ENCODE results near the gene CCDC134.
A peak's percentile ranks its signal among the peaks of the same experiment; 100 is the strongest.

The CCDC134 gene

DNA sequence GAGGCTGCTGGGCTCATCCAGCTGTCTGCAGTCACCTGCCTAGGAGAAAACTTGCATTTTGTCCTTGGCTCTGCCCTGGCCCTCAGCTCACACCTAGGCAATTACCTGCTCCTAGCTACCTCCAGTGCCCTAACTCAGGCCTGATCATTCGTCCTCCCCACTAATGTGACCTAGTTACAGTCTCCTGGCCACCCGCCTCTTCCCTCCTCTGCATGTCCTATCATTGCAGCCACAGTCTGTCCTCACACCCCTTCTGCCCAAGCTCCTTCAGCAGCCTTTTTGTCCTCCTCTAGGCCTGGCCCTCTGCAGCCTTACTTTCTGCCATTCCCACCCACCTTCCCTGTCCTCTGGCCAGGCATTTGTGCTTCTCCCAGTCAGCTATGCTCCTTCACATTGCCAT is 17.7 kb upstream of the CCDC134 start:
- peaks cover 0 to 5% of the 10 kb centered on the region in 2 donors for H3K4me1 ChIP-seq (ENCODE audit: control insufficient read depth in 1 of 2, insufficient read depth in 2 of 2, low read length in 2 of 2)
- H3K9ac ChIP-seq (ENCODE audit: low read depth in 1 of 2, low read length in 2 of 2) = peak overlapping the region; percentile 55 to 58
- H3K36me3 ChIP-seq (ENCODE audit: control insufficient read depth in 1 of 2, insufficient read depth in 2 of 2, low read length in 2 of 2) = no peaks in the 10 kb centered on the region
- H3K27ac ChIP-seq (ENCODE audit: low read depth, low read length) = no peak overlapping the region
- H3K27me3 ChIP-seq (ENCODE audit: control insufficient read depth in 1 of 2, insufficient read depth in 2 of 2, low read length in 2 of 2) = no peaks in the 10 kb centered on the region
- H3K9me3 ChIP-seq (ENCODE audit: control insufficient read depth in 1 of 2, low read length in 2 of 2) = no peaks in the 10 kb centered on the region
- peak overlapping the region in 1 of 2 donors; percentile 59 for H3K4me3 ChIP-seq (ENCODE audit: low read depth in 1 of 2, low read length in 2 of 2)

DNA sequence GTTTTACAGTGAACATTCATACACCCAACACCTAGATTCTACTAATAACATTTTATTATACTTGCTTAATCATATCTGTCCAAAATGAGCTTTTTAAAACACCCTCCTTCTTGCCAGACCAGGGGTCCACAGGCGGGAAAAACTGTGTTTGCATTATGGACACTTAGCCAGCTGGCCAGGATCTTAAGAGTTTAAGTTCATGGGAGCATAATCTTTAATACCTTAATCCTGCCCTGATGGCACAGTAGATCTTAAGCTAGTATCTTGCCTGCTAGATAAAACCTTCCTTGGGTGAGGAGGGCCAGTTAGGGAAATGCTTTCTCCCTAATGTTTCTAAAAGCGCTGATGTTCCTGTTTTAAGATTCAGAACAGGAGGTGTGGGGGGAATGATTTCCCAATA is 13.1 kb upstream of the CCDC134 start:
- no peak overlapping the region for H3K9ac ChIP-seq (ENCODE audit: low read depth in 1 of 2, low read length in 2 of 2)
- H3K36me3 ChIP-seq (ENCODE audit: control insufficient read depth in 1 of 2, insufficient read depth in 2 of 2, low read length in 2 of 2) = no peaks in the 10 kb centered on the region
- no peaks in the 10 kb centered on the region for H3K4me1 ChIP-seq (ENCODE audit: control insufficient read depth in 1 of 2, insufficient read depth in 2 of 2, low read length in 2 of 2)
- H3K4me3 ChIP-seq (ENCODE audit: low read depth in 1 of 2, low read length in 2 of 2) = no peak overlapping the region
- no peak overlapping the region for H3K27ac ChIP-seq (ENCODE audit: low read depth, low read length)
- H3K27me3 ChIP-seq (ENCODE audit: control insufficient read depth in 1 of 2, insufficient read depth in 2 of 2, low read length in 2 of 2) = no peaks in the 10 kb centered on the region
- no peaks in the 10 kb centered on the region for H3K9me3 ChIP-seq (ENCODE audit: control insufficient read depth in 1 of 2, low read length in 2 of 2)

DNA sequence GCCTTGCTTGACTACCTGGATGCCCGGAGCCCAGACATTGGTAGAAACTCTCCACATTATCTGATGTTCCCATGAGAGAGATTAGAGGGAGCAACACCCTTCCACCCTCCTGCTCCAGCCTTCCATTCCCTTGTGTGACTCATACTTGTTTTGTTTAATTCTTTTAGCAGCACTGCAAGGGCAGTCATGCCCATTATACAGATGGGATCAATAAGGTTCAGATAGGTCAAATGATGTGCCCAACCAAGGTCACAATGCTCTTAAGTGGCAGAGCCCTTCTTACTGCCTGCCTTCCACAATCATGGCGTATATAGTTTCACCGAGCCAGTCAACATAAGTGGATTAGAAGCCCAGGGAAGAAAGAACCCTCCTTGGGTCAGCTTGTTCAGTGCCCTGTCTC is 6.6 kb upstream of the CCDC134 start:
- no peaks in the 10 kb centered on the region for H3K4me1 ChIP-seq (ENCODE audit: control insufficient read depth in 1 of 2, insufficient read depth in 2 of 2, low read length in 2 of 2)
- H3K27ac ChIP-seq (ENCODE audit: low read depth, low read length) = no peak overlapping the region
- no peak overlapping the region for H3K4me3 ChIP-seq (ENCODE audit: low read depth in 1 of 2, low read length in 2 of 2)
- no peaks in the 10 kb centered on the region for H3K9me3 ChIP-seq (ENCODE audit: control insufficient read depth in 1 of 2, low read length in 2 of 2)
- peaks cover 0 to 4% of the 10 kb centered on the region in 2 donors for H3K36me3 ChIP-seq (ENCODE audit: control insufficient read depth in 1 of 2, insufficient read depth in 2 of 2, low read length in 2 of 2)
- H3K9ac ChIP-seq (ENCODE audit: low read depth in 1 of 2, low read length in 2 of 2) = no peak overlapping the region
- H3K27me3 ChIP-seq (ENCODE audit: control insufficient read depth in 1 of 2, insufficient read depth in 2 of 2, low read length in 2 of 2) = no peaks in the 10 kb centered on the region

DNA sequence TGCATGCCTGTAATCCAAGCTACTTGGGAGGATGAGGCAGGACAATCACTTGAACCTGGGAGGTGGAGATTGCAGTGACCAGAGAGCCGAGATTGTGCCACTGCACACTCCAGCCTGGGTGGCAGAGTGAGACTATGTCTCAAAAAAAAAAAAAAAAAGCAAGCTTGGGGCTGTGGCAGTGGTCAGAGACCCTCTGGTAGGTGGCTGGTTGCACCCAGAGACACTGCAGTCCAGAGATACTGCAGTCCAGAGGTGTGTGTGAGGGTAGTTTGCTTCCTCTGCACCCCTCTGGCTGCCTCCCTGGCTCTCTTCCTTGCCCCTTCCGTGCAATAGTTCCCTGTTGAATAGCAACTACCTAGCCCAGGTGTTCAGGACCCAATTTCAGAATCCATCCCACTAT is 1.7 kb upstream of the CCDC134 start:
- H3K27ac ChIP-seq (ENCODE audit: low read depth, low read length) = no peak overlapping the region
- H3K9ac ChIP-seq (ENCODE audit: low read depth in 1 of 2, low read length in 2 of 2) = peak overlapping the region in 1 of 2 donors; percentile 94
- no peak overlapping the region for H3K4me3 ChIP-seq (ENCODE audit: low read depth in 1 of 2, low read length in 2 of 2)

DNA sequence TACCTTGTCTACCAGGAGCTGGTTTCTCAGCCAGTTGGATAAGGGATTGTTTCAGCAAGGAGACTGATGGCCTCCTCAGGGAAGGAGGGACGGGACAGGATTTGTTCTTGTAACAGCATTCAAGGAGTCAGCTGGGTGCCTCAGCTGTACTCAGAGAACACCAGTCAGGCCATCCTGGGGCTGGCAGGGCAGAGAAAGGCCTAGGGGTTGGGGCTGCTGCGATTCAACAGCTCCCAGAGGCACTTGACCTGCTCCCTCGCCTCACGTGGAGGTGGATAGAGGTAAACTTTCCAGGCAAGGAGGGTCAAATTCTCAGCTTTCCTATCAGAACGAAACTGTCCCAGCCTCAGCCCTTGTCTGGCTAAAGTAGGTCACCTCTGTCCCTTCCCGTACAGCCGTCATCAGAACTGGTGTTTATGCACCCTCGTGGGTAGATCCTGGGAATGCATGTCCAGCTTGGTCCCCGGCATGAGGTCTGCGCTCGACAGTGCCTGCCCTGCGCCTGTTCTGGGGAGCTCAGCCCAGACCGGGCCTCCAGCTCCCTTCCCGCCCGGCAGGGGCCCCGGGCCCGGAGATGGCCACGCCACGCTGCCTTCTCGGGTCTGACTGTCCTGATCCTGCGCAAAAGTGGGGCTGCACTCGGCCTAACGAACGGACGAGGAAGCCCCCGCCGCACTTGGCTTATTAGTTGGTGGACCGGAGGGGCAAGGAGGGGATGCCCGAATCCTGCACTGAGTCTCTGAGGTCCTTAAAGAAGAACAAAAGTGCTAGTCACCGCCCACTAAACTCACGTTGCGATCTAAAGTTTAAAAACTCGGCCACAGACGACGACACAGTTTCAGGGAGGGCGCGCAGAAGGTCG is 762 bp upstream of the CCDC134 start:
- Histone ChIP-seq H3K27me3 (ENCODE audit: control insufficient read depth in 1 of 2, insufficient read depth in 2 of 2, low read length in 2 of 2) (no peaks in the 10 kb centered on the region), H3K9me3 (ENCODE audit: control insufficient read depth in 1 of 2, low read length in 2 of 2) (no peaks in the 10 kb centered on the region), H3K4me3 (ENCODE audit: low read depth in 1 of 2, low read length in 2 of 2) (peak overlapping the region; percentile 78 to 91), H3K36me3 (ENCODE audit: control insufficient read depth in 1 of 2, insufficient read depth in 2 of 2, low read length in 2 of 2) (no peaks in the 10 kb centered on the region), H3K4me1 (ENCODE audit: control insufficient read depth in 1 of 2, insufficient read depth in 2 of 2, low read length in 2 of 2) (peaks cover 21 to 23% of the 10 kb centered on the region in 2 donors), H3K9ac (ENCODE audit: low read depth in 1 of 2, low read length in 2 of 2) (peak overlapping the region; percentile 93 to 94), H3K27ac (ENCODE audit: low read depth, low read length) (peak overlapping the region; percentile 80)

More for the DNA sequence above, 1.7 kb upstream of the CCDC134 start:
- no peaks in the 10 kb centered on the region for H3K9me3 ChIP-seq (ENCODE audit: control insufficient read depth in 1 of 2, low read length in 2 of 2)
- H3K36me3 ChIP-seq (ENCODE audit: control insufficient read depth in 1 of 2, insufficient read depth in 2 of 2, low read length in 2 of 2) = peaks cover 0 to 4% of the 10 kb centered on the region in 2 donors
- H3K4me1 ChIP-seq (ENCODE audit: control insufficient read depth in 1 of 2, insufficient read depth in 2 of 2, low read length in 2 of 2) = peaks cover 21 to 23% of the 10 kb centered on the region in 2 donors
- H3K27me3 ChIP-seq (ENCODE audit: control insufficient read depth in 1 of 2, insufficient read depth in 2 of 2, low read length in 2 of 2) = no peaks in the 10 kb centered on the region

DNA sequence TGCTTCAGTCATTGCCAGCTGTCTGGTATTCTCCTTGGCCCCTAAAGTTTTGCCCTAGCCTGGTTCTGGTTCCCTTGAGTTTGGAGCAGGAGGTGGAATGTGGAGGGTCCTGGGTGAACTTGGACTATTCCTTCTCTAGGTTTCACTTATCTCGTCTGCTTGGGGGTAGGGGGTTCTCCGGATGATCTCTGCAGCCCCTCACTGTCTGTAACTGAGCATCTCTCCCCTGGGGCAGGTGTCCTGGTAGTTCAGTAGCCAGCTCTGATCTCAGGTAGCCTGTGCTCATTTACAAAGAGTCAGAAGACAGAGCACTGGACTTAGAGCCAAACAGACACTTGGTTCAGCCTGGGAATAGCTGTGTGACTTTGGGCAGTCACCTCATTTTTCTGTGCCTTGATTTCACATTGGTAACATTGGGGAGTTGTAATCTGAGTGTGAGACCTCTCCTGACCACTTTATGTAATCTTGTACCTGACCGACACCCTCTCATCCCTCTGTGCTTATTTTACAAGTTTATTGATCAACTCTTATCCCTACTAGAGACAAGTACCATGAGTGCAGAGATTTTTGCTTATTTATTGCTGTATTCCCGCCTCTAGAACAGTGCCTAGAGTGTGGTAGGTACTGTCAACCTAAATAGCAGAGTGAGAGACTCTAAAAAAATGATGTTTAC is 804 bp downstream of the CCDC134 start:
- H3K36me3 ChIP-seq (ENCODE audit: control insufficient read depth in 1 of 2, insufficient read depth in 2 of 2, low read length in 2 of 2) = no peaks in the 10 kb centered on the region
- H3K27me3 ChIP-seq (ENCODE audit: control insufficient read depth in 1 of 2, insufficient read depth in 2 of 2, low read length in 2 of 2) = no peaks in the 10 kb centered on the region
- H3K27ac ChIP-seq (ENCODE audit: low read depth, low read length) = no peak overlapping the region
- H3K4me3 ChIP-seq (ENCODE audit: low read depth in 1 of 2, low read length in 2 of 2) = peak overlapping the region; percentile 78 to 91
- peak overlapping the region; percentile 93 to 94 for H3K9ac ChIP-seq (ENCODE audit: low read depth in 1 of 2, low read length in 2 of 2)
- peaks cover 21 to 23% of the 10 kb centered on the region in 2 donors for H3K4me1 ChIP-seq (ENCODE audit: control insufficient read depth in 1 of 2, insufficient read depth in 2 of 2, low read length in 2 of 2)
- H3K9me3 ChIP-seq (ENCODE audit: control insufficient read depth in 1 of 2, low read length in 2 of 2) = no peaks in the 10 kb centered on the region

DNA sequence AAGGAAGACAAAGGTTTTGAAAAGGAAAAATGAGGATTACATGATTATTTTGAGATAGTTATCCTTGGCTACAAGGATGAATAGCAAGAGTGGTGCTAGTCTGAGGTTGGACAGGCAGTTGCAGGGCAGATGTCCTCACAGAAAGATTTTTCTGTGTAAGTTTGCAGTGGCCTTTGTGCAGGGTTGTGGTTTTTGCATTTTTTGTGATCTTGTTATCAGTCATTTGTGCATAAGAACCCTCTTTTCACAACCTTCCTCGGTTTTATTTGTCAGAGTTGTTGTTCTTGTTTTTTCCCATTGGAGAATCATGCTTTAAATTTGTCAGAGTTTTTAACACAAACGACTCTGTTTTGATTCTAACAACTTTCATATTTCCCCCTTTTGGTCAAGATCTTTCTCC is 1.4 kb downstream of the CCDC134 start:
- no peaks in the 10 kb centered on the region for H3K36me3 ChIP-seq (ENCODE audit: control insufficient read depth in 1 of 2, insufficient read depth in 2 of 2, low read length in 2 of 2)
- peaks cover 21 to 23% of the 10 kb centered on the region in 2 donors for H3K4me1 ChIP-seq (ENCODE audit: control insufficient read depth in 1 of 2, insufficient read depth in 2 of 2, low read length in 2 of 2)
- H3K27me3 ChIP-seq (ENCODE audit: control insufficient read depth in 1 of 2, insufficient read depth in 2 of 2, low read length in 2 of 2) = no peaks in the 10 kb centered on the region
- H3K9me3 ChIP-seq (ENCODE audit: control insufficient read depth in 1 of 2, low read length in 2 of 2) = no peaks in the 10 kb centered on the region
- H3K4me3 ChIP-seq (ENCODE audit: low read depth in 1 of 2, low read length in 2 of 2) = peak overlapping the region; percentile 78 to 91
- no peak overlapping the region for H3K27ac ChIP-seq (ENCODE audit: low read depth, low read length)
- peak overlapping the region; percentile 93 to 94 for H3K9ac ChIP-seq (ENCODE audit: low read depth in 1 of 2, low read length in 2 of 2)

DNA sequence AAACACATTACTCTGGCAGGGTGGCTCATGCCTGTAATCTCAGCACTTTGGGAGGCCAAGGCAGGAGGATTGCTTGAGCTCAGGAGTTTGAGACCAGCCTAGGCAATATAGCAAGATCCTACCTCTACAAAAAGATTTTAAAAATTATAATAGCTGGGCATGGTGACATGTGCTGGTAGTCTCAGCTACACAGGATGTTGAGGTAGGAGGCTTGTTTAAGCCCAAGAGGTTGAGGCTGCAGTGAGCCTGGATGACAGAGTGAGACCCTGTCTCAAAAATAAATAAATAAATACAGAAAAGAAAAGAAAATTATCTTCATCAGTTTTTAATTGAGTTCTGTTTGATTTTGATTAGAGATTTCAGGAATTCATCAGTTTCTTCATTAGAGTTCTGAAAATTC is 5.2 kb downstream of the CCDC134 start:
- Histone ChIP-seq H3K4me1 (ENCODE audit: control insufficient read depth in 1 of 2, insufficient read depth in 2 of 2, low read length in 2 of 2) (peaks cover 12 to 15% of the 10 kb centered on the region in 2 donors), H3K36me3 (ENCODE audit: control insufficient read depth in 1 of 2, insufficient read depth in 2 of 2, low read length in 2 of 2) (peaks cover 9 to 16% of the 10 kb centered on the region in 2 donors), H3K9me3 (ENCODE audit: control insufficient read depth in 1 of 2, low read length in 2 of 2) (no peaks in the 10 kb centered on the region), H3K4me3 (ENCODE audit: low read depth in 1 of 2, low read length in 2 of 2) (no peak overlapping the region), H3K27ac (ENCODE audit: low read depth, low read length) (no peak overlapping the region), H3K9ac (ENCODE audit: low read depth in 1 of 2, low read length in 2 of 2) (no peak overlapping the region), H3K27me3 (ENCODE audit: control insufficient read depth in 1 of 2, insufficient read depth in 2 of 2, low read length in 2 of 2) (no peaks in the 10 kb centered on the region)

DNA sequence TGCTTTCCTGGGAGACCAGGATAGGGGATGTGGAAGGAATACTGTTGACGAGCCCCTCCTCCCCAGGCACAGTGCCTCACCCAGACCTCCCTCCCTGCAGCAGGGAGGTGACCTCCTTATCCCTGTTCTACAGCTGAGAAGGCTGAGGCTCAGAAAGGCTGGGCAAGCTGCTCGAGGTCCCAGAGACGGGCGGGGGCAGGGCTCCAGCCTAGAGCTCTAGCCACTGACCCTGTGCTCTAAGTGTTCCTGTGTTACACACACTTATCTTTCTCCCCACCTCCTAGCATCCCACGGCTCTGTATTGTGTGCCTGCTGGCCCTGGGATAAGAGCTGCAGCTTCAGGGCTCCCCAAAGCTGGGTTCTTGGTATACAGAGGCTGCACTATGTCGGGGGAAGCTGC is 7.9 kb downstream of the CCDC134 start:
- Histone ChIP-seq H3K9me3 (ENCODE audit: control insufficient read depth in 1 of 2, low read length in 2 of 2) (no peaks in the 10 kb centered on the region), H3K27ac (ENCODE audit: low read depth, low read length) (no peak overlapping the region), H3K9ac (ENCODE audit: low read depth in 1 of 2, low read length in 2 of 2) (no peak overlapping the region), H3K4me3 (ENCODE audit: low read depth in 1 of 2, low read length in 2 of 2) (no peak overlapping the region), H3K4me1 (ENCODE audit: control insufficient read depth in 1 of 2, insufficient read depth in 2 of 2, low read length in 2 of 2) (no peaks in the 10 kb centered on the region), H3K36me3 (ENCODE audit: control insufficient read depth in 1 of 2, insufficient read depth in 2 of 2, low read length in 2 of 2) (peaks cover 13 to 33% of the 10 kb centered on the region in 2 donors), H3K27me3 (ENCODE audit: control insufficient read depth in 1 of 2, insufficient read depth in 2 of 2, low read length in 2 of 2) (no peaks in the 10 kb centered on the region)

DNA sequence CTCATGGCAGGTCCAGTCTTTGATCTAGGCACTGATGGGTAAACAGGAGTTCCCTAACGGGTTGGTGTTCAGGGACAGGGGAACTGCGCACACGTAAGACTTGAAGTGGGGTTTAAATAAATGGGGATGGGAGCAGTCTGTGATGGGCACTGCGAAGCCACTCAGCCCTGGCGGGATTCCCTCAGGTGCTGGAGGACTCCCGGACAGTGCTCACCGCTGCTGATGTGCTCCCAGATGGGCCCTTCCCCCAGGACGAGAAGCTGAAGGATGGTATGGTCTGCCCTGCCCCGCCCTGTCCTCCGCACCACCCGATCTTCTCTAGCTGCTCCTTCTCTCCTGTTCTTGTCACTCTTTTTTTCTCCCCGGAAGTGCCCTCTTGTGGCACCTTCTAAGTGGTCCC is 9.5 kb downstream of the CCDC134 start:
- Histone ChIP-seq H3K4me3 (ENCODE audit: low read depth in 1 of 2, low read length in 2 of 2) (no peak overlapping the region), H3K36me3 (ENCODE audit: control insufficient read depth in 1 of 2, insufficient read depth in 2 of 2, low read length in 2 of 2) (peaks cover 16 to 40% of the 10 kb centered on the region in 2 donors), H3K27ac (ENCODE audit: low read depth, low read length) (no peak overlapping the region), H3K27me3 (ENCODE audit: control insufficient read depth in 1 of 2, insufficient read depth in 2 of 2, low read length in 2 of 2) (no peaks in the 10 kb centered on the region), H3K9ac (ENCODE audit: low read depth in 1 of 2, low read length in 2 of 2) (no peak overlapping the region), H3K9me3 (ENCODE audit: control insufficient read depth in 1 of 2, low read length in 2 of 2) (no peaks in the 10 kb centered on the region), H3K4me1 (ENCODE audit: control insufficient read depth in 1 of 2, insufficient read depth in 2 of 2, low read length in 2 of 2) (no peaks in the 10 kb centered on the region)

All from duodenal mucosa (tissue), 2 donors.